Naive B cell (primary cell): ENCODE results near the gene OR9Q1. TPM values are rescaled to one million over a fixed set of nuclear protein-coding genes. Genes with fewer than 3 reads are reported as not detected.

Experiments used
- polyA plus RNA-seq, 6 donors: library from polyadenylated mRNA; unstranded; fragments of 300-500 nt; fragmentation: Illumina TruSeq; gene quantifications; one replicate each; pipeline ENCODE4 v1.2.3, GENCODE V29; 2021; ENCODE audit warnings: low read depth in 6 of 6

Gene OR9Q1
- polyA plus RNA-seq, 6 donors from 2014 or later: not detected

Other genes with a start within 250 kb of the OR9Q1 start
- gene OR6Q1, start 7.1 kb downstream of the OR9Q1 start, polyA plus RNA-seq: not detected
- gene OR9I1, start 101.6 kb downstream of the OR9Q1 start, polyA plus RNA-seq: not detected
- not detected for gene OR9Q2, start 165.2 kb downstream of the OR9Q1 start, polyA plus RNA-seq
- not detected for gene OR1S2, start 180.3 kb downstream of the OR9Q1 start, polyA plus RNA-seq
- gene OR1S1, start 188.8 kb downstream of the OR9Q1 start, polyA plus RNA-seq: not detected
- gene OR10Q1, start 205.0 kb downstream of the OR9Q1 start, polyA plus RNA-seq: not detected
- not detected for gene OR10W1, start 244.4 kb downstream of the OR9Q1 start, polyA plus RNA-seq